SHP77 (cell line): Measurements from ENCODE around the gene FBXO2.
A peak's percentile ranks its signal among the peaks of the same experiment; 100 is the strongest.
"Not testable (repeated sequence)": the region's sequence is repeated elsewhere in the genome, so short reads cannot be mapped to it uniquely, and the experiment has no call there.

Source experiments
- DNase-seq, 2 experiments: peaks; one replicate each; lab custom pipeline; 2025; lab: John Stamatoyannopoulos, UW

Gene FBXO2

DNA sequence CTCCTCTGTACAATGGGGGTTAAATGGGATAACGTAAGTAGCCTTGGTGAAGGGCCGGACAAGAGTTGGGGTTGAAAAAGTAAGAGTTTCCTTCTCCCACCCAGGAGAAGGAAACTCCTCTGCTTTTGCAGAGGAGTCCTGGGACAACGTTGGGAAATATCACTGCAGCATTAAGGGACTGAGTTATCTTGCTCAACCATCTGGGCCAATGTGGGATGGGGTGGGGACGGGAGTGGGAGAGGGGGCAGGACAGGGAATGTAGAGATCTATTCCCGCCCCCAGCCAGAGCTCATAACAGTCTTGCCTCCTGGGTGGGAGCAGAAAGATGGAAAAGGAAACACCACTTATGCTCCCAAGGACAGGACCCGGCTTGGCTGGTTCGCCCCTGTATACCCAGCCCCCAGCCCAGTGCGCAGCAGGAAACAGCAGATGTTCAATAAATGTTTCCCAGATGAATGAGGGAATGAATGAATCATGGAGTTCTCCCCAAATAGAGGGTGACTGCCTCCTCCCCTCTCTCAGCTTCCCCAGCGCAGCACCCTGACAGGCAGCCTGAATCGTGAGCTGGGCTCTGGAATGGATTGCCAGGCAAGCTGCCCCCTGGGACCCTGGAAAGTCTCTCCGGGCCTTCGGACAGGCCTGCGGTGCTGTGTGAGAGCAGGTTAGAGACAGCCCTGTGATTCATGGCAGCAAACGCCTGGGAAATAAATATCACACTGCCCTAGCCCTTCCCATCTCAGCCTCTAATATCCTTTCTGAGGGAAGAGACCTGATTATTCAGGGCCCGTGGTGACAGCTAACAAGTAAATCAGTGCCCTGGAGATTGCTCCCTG is 24.8 kb downstream of the FBXO2 start:
- DNase-seq = no peak

DNA sequence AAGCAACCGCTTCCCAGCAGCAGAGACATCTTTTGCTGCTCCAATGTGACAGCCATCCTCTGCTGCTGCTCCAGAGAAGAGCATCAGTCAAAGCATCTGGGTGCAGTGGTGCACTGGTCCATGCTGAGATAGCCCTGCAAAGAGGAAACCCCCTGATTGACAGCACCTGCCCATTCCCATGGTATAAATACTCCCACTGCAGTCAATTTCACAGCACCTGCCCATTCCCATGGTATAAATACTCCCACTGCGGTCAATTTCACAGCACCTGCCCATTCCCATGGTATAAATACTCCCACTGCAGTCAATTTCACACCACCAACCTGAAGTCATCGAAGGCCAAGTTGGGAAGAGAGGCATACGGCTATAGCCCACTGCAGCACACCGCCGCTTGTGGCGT is 25.5 kb downstream of the FBXO2 start:
- DNase-seq = no peak

DNA sequence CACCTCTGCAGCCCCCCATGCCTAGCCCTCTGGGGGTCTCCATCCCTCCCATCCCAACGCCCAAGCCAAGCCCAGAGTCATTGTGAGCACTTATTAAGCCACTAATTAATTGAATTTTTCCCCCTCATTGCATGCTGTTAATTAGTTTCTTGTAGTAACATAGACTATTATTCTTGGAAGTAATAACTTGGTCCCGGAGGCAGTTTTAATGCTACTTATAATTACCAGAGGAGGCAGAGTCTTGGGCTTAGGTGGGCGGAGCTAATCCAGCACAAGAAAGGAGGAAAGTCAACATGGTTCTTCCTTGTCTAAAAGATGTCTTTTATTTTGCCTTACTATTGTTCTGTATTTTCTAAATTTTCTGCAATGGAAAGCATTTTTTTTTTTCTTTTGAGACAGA is 27.7 kb downstream of the FBXO2 start:
- no peak for DNase-seq

DNA sequence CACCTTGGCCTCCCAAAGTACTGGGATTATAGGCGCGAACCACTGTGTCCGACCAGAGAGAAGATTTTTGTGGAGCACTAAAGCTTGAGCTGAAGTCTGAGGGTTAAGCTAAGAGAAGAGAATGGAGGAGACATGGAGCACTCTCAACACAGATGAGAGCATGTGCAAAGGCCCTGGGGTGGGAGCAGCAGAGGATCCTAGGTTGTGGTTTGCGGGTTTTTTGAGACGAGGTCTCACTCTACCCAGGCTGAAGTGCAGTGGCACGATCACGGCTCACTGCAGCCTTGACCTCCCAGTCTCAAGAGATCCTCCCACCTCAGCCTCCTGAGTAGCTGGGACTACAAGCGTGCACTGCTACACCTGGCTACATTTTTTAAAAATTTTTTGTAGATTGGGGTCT is 30.5 kb downstream of the FBXO2 start:
- DNase-seq = no peak

DNA sequence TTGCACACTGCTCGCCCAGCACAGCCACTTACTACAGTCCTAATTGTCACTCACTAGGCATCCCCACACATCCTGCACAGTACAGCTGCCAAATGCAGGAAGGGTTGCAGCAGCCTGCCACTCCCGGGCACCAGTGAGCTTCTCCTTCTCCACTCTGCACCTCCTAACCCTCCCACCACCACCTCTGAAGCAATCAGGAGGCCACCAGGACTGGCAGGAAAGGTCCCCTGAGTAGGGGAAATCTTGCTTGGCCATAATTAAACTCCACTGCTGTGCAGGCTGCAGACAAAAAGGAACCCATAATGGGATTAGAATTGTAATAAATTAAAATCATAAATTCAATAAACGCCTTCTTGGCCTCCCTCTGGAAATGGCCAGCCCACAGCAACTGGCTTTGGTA is 31.8 kb downstream of the FBXO2 start:
- DNase-seq = no peak

DNA sequence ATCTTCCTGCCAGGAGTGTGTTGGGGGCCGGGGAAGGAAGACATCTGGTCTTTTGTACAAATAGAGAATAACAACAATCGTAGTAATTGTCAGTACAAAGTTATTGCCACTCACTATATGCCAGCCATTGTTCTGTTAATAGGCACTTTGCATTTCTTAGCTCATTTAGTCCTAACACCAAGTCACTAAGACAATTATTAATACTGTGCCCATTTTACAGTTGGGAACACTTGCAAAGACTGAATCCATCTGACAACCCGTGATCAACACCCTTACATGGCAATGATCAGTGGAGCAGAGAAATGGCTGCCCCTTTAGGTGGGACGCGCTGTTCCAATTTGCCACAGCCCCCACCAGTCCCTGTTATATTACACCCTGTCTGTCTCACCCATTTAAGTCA is 33.3 kb downstream of the FBXO2 start:
- no peak for DNase-seq

DNA sequence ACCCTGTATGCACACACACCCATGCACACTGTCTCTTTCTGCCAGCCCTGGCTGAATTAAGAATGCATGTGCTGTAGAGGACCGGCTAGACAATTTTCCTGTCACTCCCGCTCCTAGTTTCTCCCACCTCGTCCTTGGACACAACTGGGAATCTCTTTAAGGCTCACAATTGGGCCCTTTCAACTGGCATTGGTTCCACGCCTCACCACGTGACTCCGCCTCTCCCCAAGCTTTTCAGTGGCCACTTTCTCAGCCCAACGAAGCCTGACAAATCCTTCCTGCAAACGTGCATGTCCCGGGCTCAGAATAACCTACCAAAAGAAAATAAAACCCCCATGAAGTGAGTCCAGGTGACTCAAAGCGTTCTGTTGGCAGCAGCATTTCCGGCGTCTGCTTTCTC is 33.8 kb downstream of the FBXO2 start:
- DNase-seq = no peak

DNA sequence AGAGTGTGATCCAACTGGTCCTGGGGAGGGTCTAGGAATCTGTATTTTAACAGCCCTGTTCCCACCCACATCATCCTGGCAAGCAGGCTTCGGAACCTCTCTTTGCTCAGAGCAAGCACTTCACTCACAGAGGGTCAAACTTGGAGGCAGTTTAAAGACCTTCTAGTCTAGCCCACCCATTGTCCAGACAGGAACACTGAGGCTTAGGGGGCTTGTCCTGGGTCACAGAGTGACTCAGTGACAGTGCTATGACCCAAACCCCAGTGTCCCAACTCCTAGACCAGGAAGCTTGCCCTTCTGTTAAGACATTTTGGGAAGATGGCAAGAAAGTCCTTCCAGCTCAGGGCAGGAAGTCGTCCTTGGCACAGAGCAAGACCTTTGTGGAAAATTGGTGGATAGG is 36.5 kb downstream of the FBXO2 start:
- DNase-seq = no peak

DNA sequence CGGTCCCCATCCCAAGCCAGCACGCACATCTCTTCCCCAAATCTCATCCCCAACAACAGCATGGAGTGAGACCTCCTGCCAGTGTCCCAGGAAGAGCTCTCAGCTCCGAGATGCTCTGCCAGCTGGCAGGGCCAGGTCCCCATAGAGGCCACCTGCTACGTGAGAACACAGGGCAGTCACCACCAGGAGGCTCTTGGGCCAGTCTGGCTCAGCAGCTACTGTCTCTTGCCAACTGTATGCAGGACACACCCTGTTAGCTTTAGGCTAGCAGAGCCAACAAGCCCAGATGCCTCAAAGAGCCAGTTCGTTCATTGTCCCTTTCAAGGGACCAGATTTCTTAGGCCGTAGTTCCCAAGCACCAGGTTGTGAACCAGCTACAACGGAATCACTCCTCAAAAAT is 36.9 kb downstream of the FBXO2 start:
- DNase-seq = peak in 1 of 2 experiments; percentile 54

DNA sequence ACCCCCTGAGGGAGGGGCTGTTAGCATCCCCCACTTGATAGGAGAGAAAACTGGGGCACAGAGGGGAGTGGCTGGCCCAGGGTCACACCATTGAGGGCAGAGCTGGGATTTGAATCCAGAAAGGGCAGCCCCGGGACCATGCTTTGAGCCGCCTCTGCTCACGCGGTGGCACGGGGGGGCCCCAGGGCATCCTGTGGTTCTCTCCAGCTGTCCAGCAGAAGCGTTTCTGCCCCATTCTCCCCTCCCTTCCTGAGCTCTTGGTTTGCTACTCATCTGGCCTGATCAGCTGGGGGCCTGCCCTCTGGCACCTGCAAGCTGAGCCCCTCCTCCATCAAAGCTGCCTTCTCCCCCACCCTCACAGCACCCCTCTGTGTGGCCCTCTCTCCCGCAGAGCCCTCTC is 37.5 kb downstream of the FBXO2 start:
- DNase-seq = no peak

DNA sequence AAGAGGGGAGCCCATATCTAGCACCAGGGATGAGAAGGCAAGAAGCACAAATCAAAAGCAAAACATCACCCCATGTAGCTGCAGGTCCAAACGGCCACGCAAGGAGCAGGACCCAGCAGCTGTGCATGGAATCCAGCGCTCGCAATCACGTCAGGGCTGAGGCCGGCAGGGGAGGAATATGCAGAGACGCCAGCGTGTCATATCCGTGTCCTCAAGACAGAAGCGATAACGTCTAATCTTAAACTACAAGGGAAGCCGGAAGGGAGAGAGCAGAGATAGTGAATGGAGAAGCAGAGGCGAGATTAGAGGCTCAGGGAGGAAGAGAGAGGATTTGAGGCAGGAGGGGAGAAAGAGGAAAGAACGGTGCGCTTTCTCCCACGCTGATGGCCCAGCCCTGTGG is 39.1 kb downstream of the FBXO2 start:
- DNase-seq = no peak

DNA sequence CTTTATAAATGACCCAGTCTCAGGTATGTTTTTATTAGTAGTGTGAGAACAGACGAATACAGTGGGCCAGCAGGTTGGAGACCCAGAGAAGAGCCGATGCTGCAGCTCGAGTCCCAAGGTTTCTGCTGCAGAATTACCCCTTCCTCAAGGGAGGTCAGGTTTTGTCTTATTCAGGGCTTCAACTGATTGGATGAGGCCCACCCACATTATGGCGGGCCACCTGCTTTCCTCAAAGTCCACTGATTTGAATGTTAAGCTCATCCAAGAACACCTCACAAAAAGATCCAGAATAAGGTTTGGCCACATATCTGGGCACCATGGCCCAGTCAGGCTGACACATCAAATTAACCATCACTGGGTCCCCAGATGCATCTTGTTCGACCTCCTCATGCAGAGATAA is 40.9 kb downstream of the FBXO2 start:
- no peak for DNase-seq

DNA sequence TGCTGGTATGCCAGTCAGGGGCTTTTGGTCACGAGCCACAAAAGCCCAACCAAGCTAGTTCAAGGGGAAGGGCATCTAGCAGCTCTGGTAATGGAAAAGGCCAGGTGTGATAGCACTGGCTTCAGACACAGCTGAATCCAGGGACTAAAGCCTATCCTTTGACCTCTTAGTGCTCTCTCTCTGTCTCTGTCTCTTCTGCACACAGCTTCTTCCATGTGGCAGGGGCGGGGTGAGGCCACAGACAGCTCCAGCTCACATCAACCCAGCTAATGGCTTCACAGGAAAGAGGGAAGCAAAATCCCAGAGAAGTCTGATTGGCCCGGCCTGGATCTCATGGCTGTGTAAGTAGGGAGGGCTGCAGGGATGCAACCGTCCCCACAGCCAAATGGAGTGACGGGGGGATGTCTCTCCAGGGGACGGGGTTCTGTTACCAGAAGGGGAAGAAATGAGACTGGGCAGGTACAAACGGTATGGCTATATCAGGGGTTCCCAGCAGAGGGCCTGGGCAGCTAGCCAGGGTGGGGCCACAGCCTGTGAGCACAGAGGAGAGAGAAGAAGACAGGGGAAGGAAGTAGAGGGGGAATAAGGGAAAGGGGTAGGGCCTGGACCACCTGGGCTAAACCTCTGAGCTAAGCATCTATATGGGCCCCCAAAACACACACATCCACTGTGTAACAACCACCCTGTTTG is 42.4 kb downstream of the FBXO2 start:
- DNase-seq = no peak

DNA sequence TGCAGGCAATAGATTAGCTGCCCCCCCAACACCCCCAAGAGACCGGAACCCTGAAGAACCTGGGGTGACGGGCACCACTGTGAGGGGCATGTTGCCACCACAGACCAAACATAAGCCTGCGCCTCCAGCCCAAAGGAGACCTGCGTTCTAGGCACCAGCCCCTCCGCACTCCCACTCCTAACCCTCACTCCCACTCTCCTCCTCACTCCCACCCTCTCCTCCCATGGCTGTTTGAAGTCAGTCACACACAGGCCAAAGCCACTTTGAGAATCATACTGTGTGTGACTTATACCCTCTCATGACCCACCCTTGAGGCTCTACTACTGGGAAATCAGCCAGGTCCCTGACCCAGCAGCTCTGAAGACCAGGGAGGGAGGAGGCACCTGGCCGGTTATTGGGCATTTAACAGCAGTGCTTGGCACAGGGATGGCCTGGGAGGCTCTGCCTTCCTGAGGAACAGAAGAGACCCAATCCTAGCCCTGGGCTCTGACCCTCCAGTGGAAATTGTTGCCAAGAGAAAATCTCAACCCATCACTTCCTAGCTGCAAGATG is 43.5 kb downstream of the FBXO2 start:
- DNase-seq = no peak

DNA sequence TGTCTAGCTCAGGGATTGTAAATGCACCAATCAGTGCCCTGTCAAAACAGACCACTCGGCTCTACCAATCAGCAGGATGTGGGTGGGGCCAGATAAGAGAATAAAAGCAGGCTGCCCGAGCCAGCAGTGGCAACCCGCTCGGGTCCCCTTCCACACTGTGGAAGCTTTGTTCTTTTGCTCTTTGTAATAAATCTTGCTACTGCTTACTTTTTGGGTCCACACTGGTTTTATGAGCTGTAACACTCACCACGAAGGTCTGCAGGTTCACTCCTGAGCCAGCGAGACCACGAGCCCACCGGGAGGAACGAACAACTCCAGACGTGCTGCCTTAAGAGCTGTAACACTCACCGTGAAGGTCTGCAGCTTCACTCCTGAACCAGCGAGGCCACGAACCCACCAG is 44.9 kb downstream of the FBXO2 start:
- not testable (repeated sequence) for DNase-seq

DNA sequence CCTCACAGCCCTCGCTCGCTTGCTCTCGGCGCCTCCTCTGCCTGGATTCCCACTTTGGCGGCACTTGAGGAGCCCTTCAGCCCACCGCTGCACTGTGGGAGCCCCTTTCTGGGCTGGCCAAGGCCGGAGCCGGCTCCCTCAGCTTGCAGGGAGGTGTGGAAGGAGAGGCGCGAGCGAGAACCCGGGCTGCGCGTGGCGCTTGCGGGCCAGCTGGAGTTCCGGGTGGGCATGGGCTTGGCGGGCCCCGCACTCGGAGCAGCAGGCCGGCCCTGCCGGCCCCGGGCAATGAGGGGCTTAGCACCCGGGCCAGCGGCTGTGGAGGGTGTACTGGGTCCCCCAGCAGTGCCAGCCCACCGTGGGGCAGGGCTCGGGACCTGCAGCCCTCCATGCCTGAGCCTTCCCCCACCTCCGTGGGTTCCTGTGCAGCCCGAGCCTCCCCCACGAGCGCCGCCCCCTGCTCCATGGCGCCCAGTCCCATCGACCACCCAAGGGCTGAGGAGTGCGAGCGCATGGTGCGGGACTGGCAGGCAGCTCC is 45.6 kb downstream of the FBXO2 start:
- DNase-seq = not testable (repeated sequence)

DNA sequence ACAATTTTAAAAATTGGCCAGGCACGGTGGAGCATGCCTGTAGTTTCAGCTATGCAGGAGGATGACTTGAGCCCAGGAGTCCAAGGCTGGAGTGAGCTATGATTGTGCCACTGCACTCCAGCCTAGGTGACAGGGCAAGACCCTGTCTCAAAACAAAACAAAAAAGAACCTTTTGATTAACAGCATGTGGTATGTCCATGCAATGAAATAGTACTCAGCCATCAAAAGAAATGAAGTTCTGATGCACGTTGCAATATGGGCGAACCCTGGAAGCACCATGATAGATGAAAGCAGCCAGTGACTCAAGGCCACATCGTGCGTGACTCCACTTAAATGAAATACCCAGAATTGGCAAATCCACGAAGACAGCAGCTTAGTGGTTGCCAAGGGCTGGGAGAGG is 47.5 kb downstream of the FBXO2 start:
- DNase-seq = no peak

DNA sequence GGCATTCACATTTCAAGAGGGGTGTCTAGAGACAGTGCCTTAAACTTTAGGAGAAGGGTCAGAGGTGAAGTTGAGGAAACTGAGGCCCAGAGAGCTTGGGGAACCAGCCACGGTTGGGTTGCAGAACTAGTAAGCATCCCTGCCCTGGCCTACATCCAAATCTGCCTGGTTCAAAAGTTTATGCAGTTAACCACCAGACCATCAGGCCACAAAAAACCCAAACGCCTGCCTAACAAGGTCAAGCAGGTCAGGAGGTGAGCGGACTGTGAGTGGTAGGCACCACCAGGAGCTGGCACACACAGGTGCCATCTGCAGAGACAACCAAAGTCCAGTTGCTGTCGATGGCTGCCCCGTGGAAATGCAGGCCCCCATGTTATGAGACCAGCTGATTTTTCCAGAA is 51.2 kb downstream of the FBXO2 start:
- no peak for DNase-seq

DNA sequence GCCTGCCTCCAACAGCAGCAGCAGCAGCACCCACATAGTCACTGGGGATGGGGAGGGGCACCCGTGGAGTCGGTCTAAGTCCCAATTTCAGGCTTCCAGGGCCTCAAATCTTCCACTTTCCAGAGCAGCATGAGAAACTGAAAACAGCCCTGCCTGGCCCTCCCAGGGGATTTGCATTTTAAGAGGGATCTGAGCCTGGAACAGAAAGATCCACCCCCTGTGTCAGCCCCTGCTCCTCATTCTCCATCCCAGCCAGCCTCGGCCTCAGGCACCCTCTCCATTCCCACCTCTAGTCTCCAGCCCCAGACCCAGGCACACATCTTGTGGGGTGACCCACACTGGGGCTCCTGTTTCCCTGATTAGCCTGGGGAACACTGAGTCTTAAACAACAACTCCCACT is 51.8 kb downstream of the FBXO2 start:
- DNase-seq = no peak

DNA sequence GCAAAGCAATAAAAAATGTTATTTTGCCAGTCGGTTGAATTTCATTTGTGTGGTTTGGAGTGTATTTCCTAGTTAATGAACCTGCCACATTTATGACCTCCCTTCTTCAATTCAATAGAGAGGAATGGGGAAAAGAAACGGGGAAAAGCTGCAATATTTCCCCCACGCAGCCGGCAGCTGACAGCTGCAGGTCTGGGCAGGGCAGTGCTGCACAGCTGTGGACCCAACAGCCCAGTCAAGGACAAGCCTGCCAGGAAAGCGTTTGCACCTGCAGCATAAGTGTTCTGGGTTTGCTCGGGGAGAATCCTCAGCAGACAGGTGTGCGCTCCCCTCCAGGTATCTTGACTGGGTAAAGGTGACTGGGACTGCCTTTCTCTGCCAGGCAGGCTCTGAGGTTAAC is 53.4 kb downstream of the FBXO2 start:
- peak; percentile 64 to 70 for DNase-seq

DNA sequence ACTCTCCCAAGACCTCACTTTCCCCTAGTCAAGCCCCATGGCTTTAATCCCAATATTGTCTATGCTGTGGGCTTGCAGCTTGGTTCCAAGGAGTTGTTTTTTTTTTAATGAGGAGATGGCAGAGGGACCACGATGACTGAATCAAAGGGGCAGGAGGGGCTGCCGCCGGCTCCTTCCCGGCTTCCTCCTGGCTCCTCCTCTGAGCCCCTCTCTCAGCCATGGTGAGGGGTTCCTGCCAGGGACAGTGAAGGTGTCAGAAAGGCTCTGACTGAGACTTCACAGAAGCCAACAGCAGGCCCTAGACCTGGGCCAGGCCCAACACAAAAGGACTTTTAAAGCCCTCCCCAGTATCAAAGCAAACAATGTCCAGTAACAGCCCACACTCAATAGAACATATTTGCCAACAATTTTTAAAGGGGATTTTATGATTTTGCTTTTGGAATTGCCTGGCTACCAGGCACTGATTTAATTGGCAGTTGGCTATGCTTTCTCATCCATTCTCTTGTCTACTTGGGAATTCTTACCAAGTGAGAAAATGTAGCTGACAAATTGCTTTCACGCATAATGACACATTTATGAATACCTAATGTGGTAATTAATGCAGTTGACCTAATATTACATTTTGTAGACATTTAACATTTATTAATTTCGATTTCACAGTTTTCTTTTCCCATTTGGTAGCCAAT is 54.2 kb downstream of the FBXO2 start:
- DNase-seq = no peak

DNA sequence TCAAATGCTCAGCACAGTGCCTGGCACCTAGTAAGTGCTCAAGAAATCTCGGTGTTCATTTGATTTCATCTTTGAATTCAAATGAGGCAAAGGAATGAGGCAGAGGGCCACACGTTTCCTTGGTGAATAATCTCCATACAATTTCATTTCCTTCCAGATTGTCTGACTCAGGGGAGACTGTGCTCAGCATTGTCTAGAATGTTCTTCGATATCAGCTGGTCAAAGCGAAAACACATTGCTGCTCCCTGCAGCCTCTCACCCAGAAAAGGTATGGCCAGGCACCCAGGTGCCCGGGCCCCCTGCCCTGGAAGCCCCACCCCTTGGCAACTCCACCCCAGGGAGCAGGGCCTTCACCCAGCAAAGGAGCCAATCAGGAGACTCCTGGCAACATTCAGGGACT is 55.8 kb downstream of the FBXO2 start:
- DNase-seq = no peak
